Lower leg skin (tissue), 3 donors: ENCODE measurements around the gene AOPEP.

Source experiments
- POLR2A ChIP-seq, 2 donors: fragments of 450-650 bp; IDR thresholded peaks; one replicate each; pipeline ENCODE4 v1.6.1; 2016 to 2017; ENCODE audit warnings: antibody characterized with exemption in 2 of 2, mild to moderate bottlenecking in 1 of 2, moderate library complexity in 1 of 2
- TF ChIP-seq, protein P1 (sequence below), 3 donors: fragments of 450-650 bp; IDR thresholded peaks; one replicate each; pipeline ENCODE4 v1.5.1; 2016; ENCODE audit warnings: antibody characterized with exemption in 3 of 3, mild to moderate bottlenecking in 3 of 3, moderate library complexity in 2 of 3

DNA sequence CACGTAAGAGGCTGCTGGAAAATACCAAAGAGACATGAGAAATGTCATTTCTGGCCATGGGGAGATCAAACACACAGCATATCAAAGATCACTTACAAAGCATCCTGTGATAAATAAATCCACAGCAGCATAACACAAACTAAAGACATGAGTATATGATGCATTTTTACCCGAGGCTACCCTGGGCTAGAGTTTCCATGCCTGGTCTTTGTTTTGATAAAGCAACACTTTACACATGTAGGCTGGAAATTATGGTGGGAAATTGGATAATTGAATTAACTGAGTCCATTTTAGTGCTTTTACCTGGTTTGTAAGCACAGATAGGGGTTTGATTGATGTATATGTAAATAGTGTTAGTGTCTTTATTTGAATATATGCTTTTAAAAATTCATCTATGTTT lies 288.4 kb downstream of the AOPEP start:
- TF ChIP-seq, protein P1, sequence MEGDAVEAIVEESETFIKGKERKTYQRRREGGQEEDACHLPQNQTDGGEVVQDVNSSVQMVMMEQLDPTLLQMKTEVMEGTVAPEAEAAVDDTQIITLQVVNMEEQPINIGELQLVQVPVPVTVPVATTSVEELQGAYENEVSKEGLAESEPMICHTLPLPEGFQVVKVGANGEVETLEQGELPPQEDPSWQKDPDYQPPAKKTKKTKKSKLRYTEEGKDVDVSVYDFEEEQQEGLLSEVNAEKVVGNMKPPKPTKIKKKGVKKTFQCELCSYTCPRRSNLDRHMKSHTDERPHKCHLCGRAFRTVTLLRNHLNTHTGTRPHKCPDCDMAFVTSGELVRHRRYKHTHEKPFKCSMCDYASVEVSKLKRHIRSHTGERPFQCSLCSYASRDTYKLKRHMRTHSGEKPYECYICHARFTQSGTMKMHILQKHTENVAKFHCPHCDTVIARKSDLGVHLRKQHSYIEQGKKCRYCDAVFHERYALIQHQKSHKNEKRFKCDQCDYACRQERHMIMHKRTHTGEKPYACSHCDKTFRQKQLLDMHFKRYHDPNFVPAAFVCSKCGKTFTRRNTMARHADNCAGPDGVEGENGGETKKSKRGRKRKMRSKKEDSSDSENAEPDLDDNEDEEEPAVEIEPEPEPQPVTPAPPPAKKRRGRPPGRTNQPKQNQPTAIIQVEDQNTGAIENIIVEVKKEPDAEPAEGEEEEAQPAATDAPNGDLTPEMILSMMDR (IDR thresholded peaks at IDR 0.05), result no peak
- TF ChIP-seq POLR2A (IDR thresholded peaks at IDR 0.05), result no peak
